GM12878 (cell line): Measurements from ENCODE around the gene SMAGP. TPM values are rescaled to one million over a fixed set of nuclear protein-coding genes. Genes with fewer than 3 reads are reported as not detected.

ENCODE experiments used
- ATAC-seq: fragments of 200-7000 bp; cut with Tn5 transposase; 3 replicates; pipeline ENCODE4 v1.9.1; 2020; ENCODE audit warnings: mild to moderate bottlenecking, moderate library complexity
- BruUV-seq: library from RNA; stranded (reverse); fragments of 400-500 nt; replicated peaks from 2 replicates; lab custom pipeline; 2021; lab: Mats Ljungman, UMichigan
- CTCF ChIA-PET: fragments of 300-600 bp; sonication (Branson Sonifier 250); formaldehyde crosslinking; extraction: SDS; loops from one replicate; lab custom pipeline; 2021; ENCODE audit warnings: inconsistent platforms; lab: Yijun Ruan, JAX
- POLR2A ChIA-PET: fragments of 350-600 bp; formaldehyde crosslinking; extraction: SDS; loops from one replicate; lab custom pipeline; 2021; ENCODE audit warnings: inconsistent platforms; lab: Charles Lee
- RAD21 ChIA-PET: fragments of 300-600 bp; sonication (Branson Sonifier 250); formaldehyde crosslinking; loops from one replicate; lab custom pipeline; 2023; ENCODE audit warnings: antibody characterized with exemption; ENCODE audit not compliant: unreplicated experiment; lab: Charles Lee
- SMC1A ChIA-PET: fragments of 300-600 bp; sonication (Branson Sonifier 250); formaldehyde crosslinking; loops from one replicate; lab custom pipeline; 2023; ENCODE audit not compliant: unreplicated experiment, uncharacterized antibody; lab: Charles Lee
- DNase-seq: peaks from one replicate; pipeline ENCODE4 v3.0.0-alpha.2; 2011; ENCODE audit warnings: low read depth, low spot score
- FAIRE-seq: peaks from 3 replicates; lab custom pipeline; 2011; peaks lifted over from hg19 to GRCh38; lab: Jason Lieb, UNC
- H2AFZ ChIP-seq: 2 replicates; pipeline ENCODE4 v1.6.0; 2011; ENCODE audit warnings: low read depth, low read length, control low read depth; ENCODE audit not compliant: control insufficient read depth
- H3K27ac ChIP-seq: 2 replicates; pipeline ENCODE4 v1.5.1; 2011; ENCODE audit warnings: control low read depth; ENCODE audit not compliant: control insufficient read depth, insufficient read depth
- H3K27me3 ChIP-seq, 2 experiments: replicated peaks in 1 of 2; 2 replicates each; pipeline versions ENCODE4 v1.6.0 to v1.6.1; 2011; ENCODE audit warnings: low read length in 1 of 2; ENCODE audit not compliant: control insufficient read depth in 2 of 2, insufficient read depth in 2 of 2
- H3K36me3 ChIP-seq, 2 experiments: 2 replicates each; pipeline ENCODE4 v1.5.1; 2011; ENCODE audit warnings: low read length in 1 of 2; ENCODE audit not compliant: control insufficient read depth in 2 of 2, insufficient read depth in 2 of 2
- H3K4me1 ChIP-seq: 2 replicates; pipeline ENCODE4 v1.6.1; 2011; ENCODE audit warnings: mild to moderate bottlenecking, low read length, moderate library complexity, mixed read lengths; ENCODE audit not compliant: control insufficient read depth, insufficient read depth
- H3K4me2 ChIP-seq: 2 replicates; pipeline ENCODE4 v1.6.0; 2011; ENCODE audit warnings: control low read depth; ENCODE audit not compliant: control insufficient read depth, insufficient read depth
- H3K4me3 ChIP-seq: fragments of 200-600 bp; sonication (generic); 2 replicates; pipeline ENCODE4 v1.5.1; 2016
- H3K79me2 ChIP-seq: 2 replicates; pipeline ENCODE4 v1.6.0; 2011; ENCODE audit warnings: low read length; ENCODE audit not compliant: control insufficient read depth, insufficient read depth
- H3K9ac ChIP-seq: 2 replicates; pipeline ENCODE4 v1.8.0; 2011; ENCODE audit warnings: low read length, control low read depth, mixed read lengths; ENCODE audit not compliant: control insufficient read depth, insufficient read depth
- H3K9me3 ChIP-seq: replicated peaks from 3 replicates; pipeline ENCODE4 v1.5.1; 2011; ENCODE audit warnings: mild to moderate bottlenecking, low read length; ENCODE audit not compliant: control insufficient read depth, insufficient read depth
- H4K20me1 ChIP-seq: 2 replicates; pipeline ENCODE4 v1.6.0; 2011; ENCODE audit not compliant: control insufficient read depth, insufficient read depth
- BCL11A ChIP-seq: IDR thresholded peaks from 2 replicates; pipeline ENCODE4 v1.6.1; 2011; ENCODE audit warnings: low read depth, low read length
- BRCA1 ChIP-seq: IDR thresholded peaks from 2 replicates; pipeline ENCODE4 v1.6.1; 2011; ENCODE audit warnings: low read depth, low read length, improper control_type of control experiment
- CTCF ChIP-seq, 3 experiments: IDR thresholded peaks in 2 of 3; conservative IDR thresholded peaks in 1 of 3; 2 replicates each; pipeline ENCODE4 v1.5.1; 2011; ENCODE audit warnings: low read depth in 3 of 3, low read length in 3 of 3, mild to moderate bottlenecking in 3 of 3, control low read depth in 2 of 3, moderate library complexity in 2 of 3, inconsistent platforms in 1 of 3, mixed read lengths in 1 of 3; ENCODE audit not compliant: control insufficient read depth in 2 of 3, insufficient read depth in 1 of 3; ENCODE audit errors: extremely low read depth in 1 of 3
- GABPA ChIP-seq: IDR thresholded peaks from 2 replicates; pipeline ENCODE4 v1.6.1; 2014; ENCODE audit warnings: antibody characterized with exemption, low read depth, mild to moderate bottlenecking, inconsistent platforms
- HDGF ChIP-seq: fragments of 450-650 bp; IDR thresholded peaks from 2 replicates; pipeline ENCODE4 v1.6.1; 2016; ENCODE audit warnings: antibody characterized with exemption
- NFIC ChIP-seq: IDR thresholded peaks from 2 replicates; pipeline ENCODE4 v1.6.1; 2012; ENCODE audit warnings: low read depth, mild to moderate bottlenecking, inconsistent platforms, low read length, moderate library complexity
- NR2C1 ChIP-seq: fragments of 450-650 bp; IDR thresholded peaks from 2 replicates; pipeline ENCODE4 v1.6.1; 2017; ENCODE audit warnings: antibody characterized with exemption, mild to moderate bottlenecking, moderate library complexity
- NR2F1 ChIP-seq: fragments of 450-650 bp; conservative IDR thresholded peaks from 2 replicates; pipeline ENCODE4 v1.6.1; 2017; ENCODE audit warnings: mild to moderate bottlenecking
- NRF1 ChIP-seq: conservative IDR thresholded peaks from 2 replicates; pipeline ENCODE4 v1.6.1; 2011; ENCODE audit warnings: mild to moderate bottlenecking, low read depth, low read length, improper control_type of control experiment
- PML ChIP-seq: IDR thresholded peaks from 2 replicates; pipeline ENCODE4 v1.6.1; 2012; ENCODE audit warnings: low read length, inconsistent platforms
- RBBP5 ChIP-seq: fragments of 200-600 bp; sonication (generic); conservative IDR thresholded peaks from 2 replicates; pipeline ENCODE4 v1.6.1; 2016
- REST ChIP-seq: IDR thresholded peaks from 2 replicates; pipeline ENCODE4 v1.6.1; 2012; ENCODE audit warnings: mild to moderate bottlenecking, low read depth, low read length
- RFX5 ChIP-seq: IDR thresholded peaks from 2 replicates; pipeline ENCODE4 v1.6.1; 2011; ENCODE audit warnings: low read depth, low read length, improper control_type of control experiment
- SREBF1 ChIP-seq: IDR thresholded peaks from 2 replicates; pipeline ENCODE4 v1.6.1; 2012; ENCODE audit warnings: mild to moderate bottlenecking, low read length
- TCF12 ChIP-seq: IDR thresholded peaks from 2 replicates; pipeline ENCODE4 v1.6.1; 2011; ENCODE audit warnings: low read depth, mild to moderate bottlenecking, low read length
- ZBTB33 ChIP-seq: fragments of 450-650 bp; IDR thresholded peaks from 2 replicates; pipeline ENCODE4 v1.6.1; 2017; ENCODE audit warnings: mild to moderate bottlenecking
- ZZZ3 ChIP-seq: IDR thresholded peaks from 2 replicates; pipeline ENCODE4 v1.6.1; 2011; ENCODE audit warnings: low read depth; ENCODE audit not compliant: control insufficient read depth, insufficient read length
- WGBS: methylation state at CpG from one replicate; pipeline ENCODE4 v1.1.6; 2016; ENCODE audit warnings: low lambda C conversion rate; ENCODE audit not compliant: insufficient replicate concordance, insufficient coverage; ENCODE audit errors: missing lambda C conversion rate; 5-methylcytosine and 5-hydroxymethylcytosine counted together
- in situ Hi-C: fragments of 300-500 bp; cut with MboI; formaldehyde crosslinking; loops from 9 replicates; pipeline ENCODE4 v1.14.3; 2018; ENCODE audit warnings: mixed read lengths
- intact Hi-C: fragments of 100-400 bp; cut with micrococcal nuclease; formaldehyde crosslinking; loops from one replicate; pipeline ENCODE4 v1.14.2; 2022; ENCODE audit not compliant: unreplicated experiment
- polyA plus RNA-seq, 11 experiments: library from polyadenylated mRNA; depleted of rRNA in 4 of 11; unstranded in 6 of 11; stranded (reverse) in 5 of 11; fragments of >200 nt; fragmentation: Nextera tagmentation in 4 of 11; fragmentation: Illumina TruSeq in 1 of 11; extraction: Ambion mirVana in 4 of 11; extraction: Trizol in 1 of 11; gene quantifications; 1 replicate in 1 of 11; 2 replicates in 10 of 11; pipeline versions ENCODE4 v1.2.1 to v1.2.3, GENCODE V29; 2011 to 2016; ENCODE audit warnings: inconsistent platforms in 2 of 11, missing spikeins in 2 of 11, low read depth in 1 of 11
- total RNA-seq, 4 experiments: library from RNA; depleted of rRNA in 3 of 4; stranded (reverse); fragments of >200 nt in 3 of 4; fragmentation: Illumina TruSeq in 1 of 4; extraction: Trizol in 1 of 4; gene quantifications; 2 replicates each; pipeline versions ENCODE4 v1.2.1 to v1.2.3, GENCODE V29; 2013 to 2021
- TF ChIP-seq, protein P1 (sequence below): IDR thresholded peaks from 2 replicates; pipeline ENCODE4 v1.6.1; 2012; ENCODE audit warnings: low read depth, low read length, improper control_type of control experiment

SMAGP gene
- total and polyA plus RNA-seq, 10 of the 15 experiments (the other 5 are each of a cell fraction or from before 2014, with no cell fraction given): 0.42 to 7.1 (median 3.9) TPM

DNA sequence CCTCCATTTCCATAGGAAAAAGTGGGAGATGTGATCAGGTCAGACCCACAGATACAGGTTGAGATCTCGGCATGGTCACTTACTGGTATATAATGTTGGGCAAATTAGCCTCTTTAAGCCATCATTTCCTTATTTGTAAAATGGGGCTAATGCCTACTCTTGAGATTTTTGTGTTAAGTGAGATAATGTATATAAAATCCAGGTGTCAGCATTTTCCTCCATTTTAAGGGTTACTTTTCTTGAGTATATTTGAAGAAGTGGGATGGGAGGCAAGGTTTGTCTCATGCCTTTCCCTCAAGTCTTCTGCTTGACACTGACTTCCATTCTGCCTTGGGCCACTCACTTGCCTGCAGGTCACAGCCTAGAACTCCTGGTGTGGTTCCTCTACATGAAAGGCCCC, 42.3 kb downstream of the SMAGP start:
- TF ChIP-seq SREBF1 (no peak), BCL11A (no peak), PML (no peak), ZBTB33 (no peak), HDGF (no peak), NR2C1 (no peak), RFX5 (no peak), NRF1 (no peak), GABPA (no peak), TCF12 (no peak), BRCA1 (no peak), NR2F1 (no peak), ZZZ3 (no peak), RBBP5 (no peak), CTCF (IDR thresholded peaks at IDR 0.05 in 2 of 3, conservative IDR thresholded peaks at IDR 0.05 in 1 of 3; ENCODE audit: control insufficient read depth in 2 of 3, extremely low read depth in 1 of 3, insufficient read depth in 1 of 3, low read depth in 3 of 3, low read length in 3 of 3) (no peak), REST (no peak), NFIC (no peak)
- TF ChIP-seq, protein P1, sequence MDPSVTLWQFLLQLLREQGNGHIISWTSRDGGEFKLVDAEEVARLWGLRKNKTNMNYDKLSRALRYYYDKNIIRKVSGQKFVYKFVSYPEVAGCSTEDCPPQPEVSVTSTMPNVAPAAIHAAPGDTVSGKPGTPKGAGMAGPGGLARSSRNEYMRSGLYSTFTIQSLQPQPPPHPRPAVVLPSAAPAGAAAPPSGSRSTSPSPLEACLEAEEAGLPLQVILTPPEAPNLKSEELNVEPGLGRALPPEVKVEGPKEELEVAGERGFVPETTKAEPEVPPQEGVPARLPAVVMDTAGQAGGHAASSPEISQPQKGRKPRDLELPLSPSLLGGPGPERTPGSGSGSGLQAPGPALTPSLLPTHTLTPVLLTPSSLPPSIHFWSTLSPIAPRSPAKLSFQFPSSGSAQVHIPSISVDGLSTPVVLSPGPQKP: no peak
- TF ChIP-seq, all 136 proteins: peak for 0
- no peaks in the 10 kb centered on the region for H3K4me1 ChIP-seq
- no peak overlapping the region for H3K4me3 ChIP-seq
- intact Hi-C loops (no loop called here), in situ Hi-C loops (no loop called here)
- H2AFZ ChIP-seq: no peak overlapping the region
- BruUV-seq: no TSS peak
- ChIA-PET SMC1A (no interaction called here), POLR2A (interaction anchor here (0.7 kb wide), 1 partner anchor 12 kb away, joined by 4 read pairs; no protein-coding TSS in a partner anchor), CTCF (interaction anchor here (1.2 kb wide), 1 partner anchor 113 kb away, joined by 5 read pairs; no protein-coding TSS in a partner anchor), RAD21 (no interaction called here)
- no peak overlapping the region for H3K27ac ChIP-seq
- H3K79me2 ChIP-seq: no peaks in the 10 kb centered on the region
- H3K27me3 ChIP-seq: no peaks in the 10 kb centered on the region
- ATAC-seq (no peak), FAIRE-seq (no peak), DNase-seq (no peak)
- no peak overlapping the region for H3K9ac ChIP-seq
- no peaks in the 10 kb centered on the region for H3K9me3 ChIP-seq
- H3K4me2 ChIP-seq: no peak overlapping the region
- 88% methylated on average over 1 of the region's 1 CpG for WGBS
- no peaks in the 10 kb centered on the region for H4K20me1 ChIP-seq
- H3K36me3 ChIP-seq: no peaks in the 10 kb centered on the region
